Osteocyte (in vitro differentiated cells): ENCODE results near the gene NEDD8. TPM values are rescaled to one million over a fixed set of nuclear protein-coding genes. Genes with fewer than 3 reads are reported as not detected.

Source experiments
- DNase-seq: peaks from one replicate; pipeline ENCODE4 v3.0.0; 2021; ENCODE audit warnings: mixed read lengths; ENCODE audit not compliant: unreplicated experiment; ENCODE audit errors: extremely low spot score
- H3K27ac Mint-ChIP-seq: one replicate; pipeline ENCODE4 v1.8.0; 2021; ENCODE audit warnings: mild to moderate bottlenecking, mixed read lengths; ENCODE audit not compliant: unreplicated experiment
- H3K27me3 Mint-ChIP-seq: one replicate; pipeline ENCODE4 v1.8.0; 2021; ENCODE audit warnings: mixed read lengths; ENCODE audit not compliant: unreplicated experiment
- H3K36me3 Mint-ChIP-seq: one replicate; pipeline ENCODE4 v1.8.0; 2021; ENCODE audit warnings: mixed read lengths; ENCODE audit not compliant: unreplicated experiment
- H3K4me1 Mint-ChIP-seq: one replicate; pipeline ENCODE4 v1.8.0; 2021; ENCODE audit warnings: mixed read lengths; ENCODE audit not compliant: unreplicated experiment
- H3K4me3 Mint-ChIP-seq: one replicate; pipeline ENCODE4 v1.8.0; 2021; ENCODE audit warnings: mild to moderate bottlenecking, moderate library complexity, mixed read lengths; ENCODE audit not compliant: unreplicated experiment
- H3K9me3 Mint-ChIP-seq: one replicate; pipeline ENCODE4 v1.8.0; 2021; ENCODE audit warnings: mixed read lengths; ENCODE audit not compliant: unreplicated experiment
- total RNA-seq: library from RNA; stranded (reverse); gene quantifications from 2 replicates; pipeline ENCODE4 v1.2.1, GENCODE V29; 2021
- TF ChIP-seq, protein P1 (sequence below): fragments of 200-600 bp; sonication (generic); IDR thresholded peaks from 2 replicates; pipeline ENCODE4 v1.5.0; 2021; ENCODE audit warnings: antibody characterized with exemption, mild to moderate bottlenecking, moderate library complexity

NEDD8 gene
- total RNA-seq, 1 donor from 2014 or later: 158 TPM

DNA sequence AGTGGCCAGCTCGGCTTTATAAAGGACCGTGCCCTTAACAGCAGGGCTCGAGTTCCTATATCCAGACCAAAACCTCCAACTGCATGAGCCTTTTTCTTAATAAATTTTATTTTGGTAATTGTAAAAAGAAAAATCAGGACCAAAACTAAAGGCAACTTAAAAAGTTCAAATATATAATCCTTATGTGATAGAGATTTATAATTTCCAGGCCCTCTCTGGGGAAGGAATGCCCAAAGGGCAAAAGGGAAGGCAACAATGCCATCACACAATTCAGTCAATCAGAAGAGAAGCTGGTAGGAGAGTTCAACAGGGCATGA lies 43.1 kb downstream of the NEDD8 start:
- Mint-ChIP-seq H3K27ac (peak overlapping the region; percentile 89), H3K36me3 (peaks cover 15% of the 10 kb centered on the region), H3K4me3 (peak overlapping the region; percentile 87), H3K27me3 (no peaks in the 10 kb centered on the region), H3K4me1 (peaks cover 25% of the 10 kb centered on the region), H3K9me3 (no peaks in the 10 kb centered on the region)
- TF ChIP-seq, protein P1, sequence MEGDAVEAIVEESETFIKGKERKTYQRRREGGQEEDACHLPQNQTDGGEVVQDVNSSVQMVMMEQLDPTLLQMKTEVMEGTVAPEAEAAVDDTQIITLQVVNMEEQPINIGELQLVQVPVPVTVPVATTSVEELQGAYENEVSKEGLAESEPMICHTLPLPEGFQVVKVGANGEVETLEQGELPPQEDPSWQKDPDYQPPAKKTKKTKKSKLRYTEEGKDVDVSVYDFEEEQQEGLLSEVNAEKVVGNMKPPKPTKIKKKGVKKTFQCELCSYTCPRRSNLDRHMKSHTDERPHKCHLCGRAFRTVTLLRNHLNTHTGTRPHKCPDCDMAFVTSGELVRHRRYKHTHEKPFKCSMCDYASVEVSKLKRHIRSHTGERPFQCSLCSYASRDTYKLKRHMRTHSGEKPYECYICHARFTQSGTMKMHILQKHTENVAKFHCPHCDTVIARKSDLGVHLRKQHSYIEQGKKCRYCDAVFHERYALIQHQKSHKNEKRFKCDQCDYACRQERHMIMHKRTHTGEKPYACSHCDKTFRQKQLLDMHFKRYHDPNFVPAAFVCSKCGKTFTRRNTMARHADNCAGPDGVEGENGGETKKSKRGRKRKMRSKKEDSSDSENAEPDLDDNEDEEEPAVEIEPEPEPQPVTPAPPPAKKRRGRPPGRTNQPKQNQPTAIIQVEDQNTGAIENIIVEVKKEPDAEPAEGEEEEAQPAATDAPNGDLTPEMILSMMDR: no peak
- DNase-seq: no peak

DNA sequence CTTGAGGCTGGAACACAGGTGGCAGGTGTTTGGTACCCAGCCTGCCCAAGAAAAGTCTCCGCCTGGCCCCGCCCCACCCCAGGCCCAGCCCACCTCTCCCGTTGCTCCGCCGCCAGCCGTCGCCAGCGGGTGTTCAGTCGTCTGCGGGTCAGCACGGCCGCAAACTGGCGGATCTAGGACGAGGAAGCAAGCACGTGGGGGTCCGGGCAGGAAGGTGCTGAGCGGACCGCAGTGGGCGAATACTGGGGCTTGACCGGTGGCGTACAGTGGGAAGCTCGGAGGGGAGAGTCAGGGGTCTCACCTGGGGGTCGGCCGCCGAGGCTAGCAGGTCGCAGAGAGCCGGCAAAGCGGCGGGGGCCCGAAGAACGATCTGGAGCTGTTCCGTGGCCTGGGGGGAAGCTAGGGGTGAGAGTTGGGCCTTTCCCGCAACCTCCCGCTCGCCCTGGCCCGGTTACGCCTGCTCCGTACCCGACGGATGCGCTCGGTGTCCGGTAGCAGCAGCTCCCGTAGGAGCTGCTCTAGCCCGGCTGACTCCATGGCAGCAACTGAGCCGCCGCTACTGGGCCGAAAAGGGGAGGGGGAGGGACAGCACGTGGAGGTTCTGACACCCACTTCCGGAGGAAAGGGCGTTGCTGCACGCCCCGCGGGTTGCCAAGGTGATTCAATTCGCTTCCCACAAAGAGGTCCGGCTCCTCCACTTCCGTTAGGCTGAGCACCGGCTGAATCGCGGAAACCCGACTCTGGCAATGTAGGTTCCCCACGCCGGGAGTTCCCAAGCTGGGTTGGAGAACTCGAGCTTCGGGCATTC lies 43.7 kb downstream of the NEDD8 start, which contains the start of gene IPO4:
IPO4 (minus strand) TSS at position 566 of the 808 bp plus-strand sequence; CDS start at position 537, 29 bp downstream.
- DNase-seq: peak; percentile 97
- peak within 1 kb of the TSS; percentile 89 for H3K27ac Mint-ChIP-seq
- TF ChIP-seq, protein P1: no peak
- peaks cover 23% of the 10 kb centered on the region for H3K4me1 Mint-ChIP-seq
- peaks cover 16% of the 10 kb centered on the region for H3K36me3 Mint-ChIP-seq
- peak within 1 kb of the TSS; percentile 87 for H3K4me3 Mint-ChIP-seq
- no peaks in the 10 kb centered on the region for H3K9me3 Mint-ChIP-seq
- H3K27me3 Mint-ChIP-seq: no peaks in the 10 kb centered on the region

DNA sequence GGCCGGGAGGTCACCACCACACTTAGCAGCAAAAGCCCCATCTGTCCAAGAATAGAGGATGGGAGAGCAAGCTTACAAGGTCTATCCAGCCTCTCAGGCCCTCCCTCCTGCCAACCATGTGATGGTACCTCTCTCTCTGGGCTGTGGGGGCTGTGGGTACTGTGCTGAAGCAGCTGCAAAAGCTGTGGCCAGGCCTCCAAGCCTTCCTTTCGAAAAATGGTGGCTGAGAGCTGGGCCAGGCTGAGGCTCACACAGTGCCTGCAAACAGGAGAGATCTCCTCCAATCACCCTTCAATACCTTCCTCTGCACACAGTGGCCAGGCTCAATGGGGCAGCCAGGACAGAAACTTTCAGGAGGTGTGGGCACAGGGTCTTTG lies 44.6 kb downstream of the NEDD8 start:
- no peak for DNase-seq
- Mint-ChIP-seq H3K27ac (peak overlapping the region; percentile 89), H3K4me3 (peak overlapping the region; percentile 87), H3K9me3 (no peaks in the 10 kb centered on the region), H3K27me3 (no peaks in the 10 kb centered on the region), H3K4me1 (peaks cover 23% of the 10 kb centered on the region), H3K36me3 (peaks cover 14% of the 10 kb centered on the region)
- TF ChIP-seq, protein P1: no peak

DNA sequence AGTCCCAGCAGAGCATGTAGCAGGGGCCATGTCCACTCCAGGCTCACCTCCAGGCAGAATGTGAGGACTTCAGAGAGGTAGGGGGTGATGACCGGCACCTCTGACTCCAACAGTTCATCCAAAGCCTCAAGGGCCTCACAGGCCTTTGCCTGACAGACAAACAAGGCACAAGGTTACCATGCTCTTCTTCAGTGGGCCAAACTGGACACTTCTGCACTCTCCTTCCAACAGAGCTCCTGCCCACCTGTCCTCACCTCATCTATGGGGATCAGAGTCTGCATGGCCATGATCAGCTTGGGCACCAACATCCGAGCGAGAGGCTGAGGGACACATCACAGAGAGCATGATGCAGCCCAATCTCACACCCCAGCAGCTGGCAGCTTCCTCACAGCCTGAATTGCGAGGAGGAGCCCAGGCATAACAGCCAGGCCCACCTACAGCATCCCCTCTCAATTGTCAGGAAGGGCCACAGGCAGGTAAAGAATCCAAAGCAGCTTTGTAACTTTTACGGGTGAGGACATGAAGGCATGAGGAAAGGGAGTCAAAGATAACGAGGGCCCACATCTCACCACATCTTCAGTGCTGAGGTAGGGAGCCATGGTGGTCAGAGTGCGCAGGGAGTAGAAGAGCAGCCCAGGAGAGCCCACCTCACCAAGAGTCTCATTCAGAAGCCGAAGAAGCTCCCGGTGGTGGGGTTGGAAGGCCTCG lies 45.2 kb downstream of the NEDD8 start:
- H3K27ac Mint-ChIP-seq: no peak overlapping the region
- TF ChIP-seq, protein P1: no peak
- peaks cover 21% of the 10 kb centered on the region for H3K4me1 Mint-ChIP-seq
- H3K4me3 Mint-ChIP-seq: peak overlapping the region; percentile 87
- H3K36me3 Mint-ChIP-seq: peaks cover 12% of the 10 kb centered on the region
- no peak for DNase-seq
- no peaks in the 10 kb centered on the region for H3K27me3 Mint-ChIP-seq
- H3K9me3 Mint-ChIP-seq: no peaks in the 10 kb centered on the region

DNA sequence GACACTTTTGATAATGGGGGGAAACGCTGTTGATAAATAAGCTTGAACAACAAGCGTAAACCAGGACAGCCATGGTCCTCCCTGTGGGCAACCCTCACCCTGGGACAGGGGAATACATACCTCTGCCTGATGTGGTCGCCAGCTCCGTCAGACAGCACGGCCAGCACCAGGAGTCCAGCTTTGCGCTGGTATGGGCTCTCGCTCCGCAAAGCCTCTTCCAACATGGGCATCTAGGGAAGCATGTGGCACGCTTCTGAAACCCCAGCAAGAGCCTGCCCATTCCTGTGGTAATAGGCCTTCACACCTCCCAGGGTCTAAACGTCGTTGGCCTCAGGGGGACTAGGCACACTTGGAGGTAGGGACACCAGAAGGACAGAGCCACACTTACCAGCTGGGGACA lies 46.4 kb downstream of the NEDD8 start:
- Mint-ChIP-seq H3K27ac (no peak overlapping the region), H3K4me3 (no peak overlapping the region), H3K9me3 (no peaks in the 10 kb centered on the region), H3K36me3 (peaks cover 9% of the 10 kb centered on the region), H3K4me1 (peaks cover 21% of the 10 kb centered on the region), H3K27me3 (no peaks in the 10 kb centered on the region)
- TF ChIP-seq, protein P1: no peak
- no peak for DNase-seq
